Cardiac fibroblast (primary cell): ENCODE results near the gene NTN1.
"Not testable (repeated sequence)": the region's sequence is repeated elsewhere in the genome, so short reads cannot be mapped to it uniquely, and the experiment has no call there.

ENCODE experiments used
- DNase-seq, 2 donors: peaks; one replicate each; pipeline versions ENCODE4 v3.0.0 to v3.0.0-alpha.2; 2010; ENCODE audit warnings: low read depth in 2 of 2
- H3K4me3 ChIP-seq, 2 donors: replicated peaks in 1 of 2; 1 replicate in 1 of 2; 2 replicates in 1 of 2; pipeline ENCODE4 v1.5.1; 2011; ENCODE audit warnings: low read depth in 2 of 2, low read length in 2 of 2, mild to moderate bottlenecking in 2 of 2, moderate library complexity in 1 of 2
- TF ChIP-seq, protein P1 (sequence below): IDR thresholded peaks from one replicate; pipeline ENCODE4 v1.5.1; 2011; ENCODE audit warnings: low read depth, mild to moderate bottlenecking, low read length, inconsistent platforms

Gene NTN1

DNA sequence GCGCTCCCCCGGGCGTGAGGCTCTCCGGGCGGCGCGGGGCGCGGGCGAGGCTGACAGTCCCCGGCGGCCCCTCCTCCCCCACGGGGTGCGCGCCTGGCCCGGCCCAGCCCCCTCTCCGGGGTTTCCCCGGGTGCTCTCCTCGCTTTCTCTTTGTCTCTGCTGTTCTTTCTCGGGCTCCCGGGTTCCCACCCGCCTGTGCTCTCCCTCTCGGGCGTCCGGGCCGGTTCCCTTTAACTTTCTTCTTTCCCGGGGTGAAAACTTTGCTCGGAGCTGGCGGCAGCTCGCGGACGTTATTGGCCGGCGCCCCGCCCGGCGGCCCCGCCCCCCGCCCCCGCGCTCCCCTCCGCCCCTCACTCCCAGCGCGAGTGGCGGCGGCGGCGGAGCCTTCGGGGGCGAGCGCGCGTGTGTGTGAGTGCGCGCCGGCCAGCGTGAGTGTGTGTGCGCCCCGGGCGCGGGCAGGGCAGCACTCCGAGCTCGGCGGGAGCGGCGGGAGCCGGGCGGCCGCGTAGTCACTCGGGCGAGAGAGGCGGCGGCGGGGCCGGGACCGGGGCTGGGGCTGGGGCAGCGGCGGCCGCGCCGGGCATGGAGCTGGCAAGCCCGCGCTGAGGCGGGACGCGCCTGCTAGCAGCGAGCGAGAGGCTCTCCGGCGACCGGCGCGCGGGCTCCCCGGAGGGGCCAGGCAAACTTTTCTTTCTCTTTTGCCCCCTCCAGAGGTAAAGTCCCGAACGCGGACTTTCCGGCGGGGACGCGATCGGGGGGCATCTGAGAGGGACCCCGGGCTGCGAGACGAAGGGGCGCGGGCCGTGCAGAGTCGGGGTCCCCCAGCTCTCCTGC lies at the start of gene NTN1:
Gene NTN1 (plus strand): TSS at position 353 of the 834 bp plus-strand sequence. CDS start 864 bp downstream, outside the sequence.
- peak within 1 kb of the TSS; percentile 50 to 52 for H3K4me3 ChIP-seq
- TF ChIP-seq, protein P1, sequence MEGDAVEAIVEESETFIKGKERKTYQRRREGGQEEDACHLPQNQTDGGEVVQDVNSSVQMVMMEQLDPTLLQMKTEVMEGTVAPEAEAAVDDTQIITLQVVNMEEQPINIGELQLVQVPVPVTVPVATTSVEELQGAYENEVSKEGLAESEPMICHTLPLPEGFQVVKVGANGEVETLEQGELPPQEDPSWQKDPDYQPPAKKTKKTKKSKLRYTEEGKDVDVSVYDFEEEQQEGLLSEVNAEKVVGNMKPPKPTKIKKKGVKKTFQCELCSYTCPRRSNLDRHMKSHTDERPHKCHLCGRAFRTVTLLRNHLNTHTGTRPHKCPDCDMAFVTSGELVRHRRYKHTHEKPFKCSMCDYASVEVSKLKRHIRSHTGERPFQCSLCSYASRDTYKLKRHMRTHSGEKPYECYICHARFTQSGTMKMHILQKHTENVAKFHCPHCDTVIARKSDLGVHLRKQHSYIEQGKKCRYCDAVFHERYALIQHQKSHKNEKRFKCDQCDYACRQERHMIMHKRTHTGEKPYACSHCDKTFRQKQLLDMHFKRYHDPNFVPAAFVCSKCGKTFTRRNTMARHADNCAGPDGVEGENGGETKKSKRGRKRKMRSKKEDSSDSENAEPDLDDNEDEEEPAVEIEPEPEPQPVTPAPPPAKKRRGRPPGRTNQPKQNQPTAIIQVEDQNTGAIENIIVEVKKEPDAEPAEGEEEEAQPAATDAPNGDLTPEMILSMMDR = no peak
- DNase-seq = peak; percentile 18 to 35

DNA sequence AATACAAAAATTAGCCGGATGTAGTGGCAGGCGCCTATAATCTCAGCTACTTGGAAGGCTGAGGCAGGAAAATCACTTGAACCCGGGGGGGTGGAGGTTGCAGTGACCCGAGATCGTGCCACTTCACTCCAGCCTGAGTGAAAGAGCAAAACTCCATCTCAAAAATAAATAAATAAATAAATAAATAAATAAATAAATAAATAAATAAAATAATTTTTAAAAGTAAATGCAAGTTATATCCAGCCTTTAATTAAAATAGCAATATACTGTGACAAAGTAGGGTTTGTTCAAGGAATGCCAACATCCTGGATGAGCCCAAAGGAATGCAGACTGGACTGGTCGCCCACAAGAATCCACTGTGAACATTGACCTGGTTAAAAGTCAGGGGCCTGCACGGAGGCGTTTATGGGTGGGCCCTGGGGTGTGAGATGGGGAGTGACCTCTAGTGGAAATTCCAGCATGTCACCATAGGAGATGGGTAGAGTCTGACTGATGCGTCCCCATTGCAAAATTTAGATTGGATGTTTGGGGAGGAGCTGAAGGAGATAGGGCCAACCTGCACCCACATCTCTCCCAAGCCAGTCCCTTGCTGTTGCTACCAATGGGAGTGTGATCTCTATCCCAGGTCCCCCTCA lies 46.1 kb upstream of the NTN1 start:
- TF ChIP-seq, protein P1 = no peak
- no peak for DNase-seq
- H3K4me3 ChIP-seq = no peak overlapping the region

GRCh38 chr17:8976638-8977037 lies 44.7 kb upstream of the NTN1 start:
- TF ChIP-seq, protein P1 = no peak
- DNase-seq = no peak
- H3K4me3 ChIP-seq = no peak overlapping the region

GRCh38 chr17:8979715-8980114 lies 41.6 kb upstream of the NTN1 start:
- no peak overlapping the region for H3K4me3 ChIP-seq
- TF ChIP-seq, protein P1 = no peak
- DNase-seq = no peak

DNA sequence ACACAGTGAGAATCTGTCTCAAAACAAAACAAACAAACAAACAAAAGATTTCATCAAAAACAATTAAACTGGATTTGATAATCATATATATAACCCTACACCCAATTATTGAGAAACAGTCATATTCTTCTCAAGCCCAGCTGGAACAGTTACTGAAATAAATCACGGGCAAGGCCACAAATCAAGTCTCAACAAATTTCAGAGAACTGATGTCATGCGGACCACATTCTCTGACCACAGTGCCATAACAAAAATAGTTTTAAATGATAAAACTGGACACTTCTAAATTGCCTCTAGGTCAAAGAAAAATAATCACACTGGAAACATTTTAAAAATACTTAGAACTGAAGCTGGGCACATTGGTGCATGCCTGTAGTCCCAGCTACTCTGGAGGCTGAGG lies 39.9 kb upstream of the NTN1 start:
- no peak overlapping the region for H3K4me3 ChIP-seq
- TF ChIP-seq, protein P1 = no peak
- DNase-seq = no peak

DNA sequence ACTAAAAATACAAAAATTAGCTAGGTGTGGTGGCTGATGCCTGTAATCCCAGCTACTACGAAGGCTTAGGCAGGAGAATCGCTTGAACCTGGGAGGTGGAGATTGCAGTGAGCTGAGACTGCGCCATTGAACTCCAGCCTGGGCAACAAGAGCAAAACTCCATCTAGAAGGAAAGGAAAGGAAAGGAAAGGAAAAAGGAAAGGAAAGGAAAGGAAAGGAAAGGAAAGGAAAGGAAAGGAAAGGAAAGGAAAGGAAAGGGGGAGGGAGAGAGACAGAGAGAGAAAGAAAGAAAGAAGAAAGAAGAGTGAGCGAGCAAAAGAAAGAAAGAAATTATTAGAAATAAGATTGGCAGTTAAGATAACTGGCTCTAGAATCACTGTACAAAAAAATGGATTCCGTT lies 37.1 kb upstream of the NTN1 start:
- H3K4me3 ChIP-seq, DNase-seq: not testable (repeated sequence)

GRCh38 chr17:8985054-8985701 lies 36.1 kb upstream of the NTN1 start:
- DNase-seq = no peak
- no peak overlapping the region for H3K4me3 ChIP-seq
- TF ChIP-seq, protein P1 = no peak
